Neutrophil (primary cell): Measurements from ENCODE around the gene HARS2.
"Not testable (repeated sequence)": the region's sequence is repeated elsewhere in the genome, so short reads cannot be mapped to it uniquely, and the experiment has no call there.

Experiments
- H3K27ac ChIP-seq: fragments of 200-600 bp; sonication (generic); 2 replicates; pipeline ENCODE4 v1.5.1; 2016; ENCODE audit warnings: mild to moderate bottlenecking, moderate library complexity
- H3K27me3 ChIP-seq: fragments of 200-600 bp; sonication (generic); 2 replicates; pipeline ENCODE4 v1.6.0; 2016; ENCODE audit warnings: mild to moderate bottlenecking
- H3K36me3 ChIP-seq: fragments of 200-600 bp; sonication (generic); 2 replicates; pipeline ENCODE4 v1.5.1; 2017
- H3K4me1 ChIP-seq, 2 experiments: fragments of 200-600 bp in 1 of 2; sonication (generic) in 1 of 2; 1 replicate in 1 of 2; 2 replicates in 1 of 2; pipeline versions ENCODE4 v1.5.1 to v1.6.1; 2013 to 2016; ENCODE audit warnings: low read depth in 1 of 2, low read length in 1 of 2, mild to moderate bottlenecking in 1 of 2, moderate library complexity in 1 of 2; ENCODE audit not compliant: control insufficient read depth in 1 of 2, insufficient read depth in 1 of 2
- H3K4me3 ChIP-seq, 2 experiments: fragments of 200-600 bp in 1 of 2; sonication (generic) in 1 of 2; 1 replicate in 1 of 2; 2 replicates in 1 of 2; pipeline ENCODE4 v1.5.1; 2013 to 2016; ENCODE audit warnings: low read depth in 1 of 2, low read length in 1 of 2, mild to moderate bottlenecking in 1 of 2, moderate library complexity in 1 of 2
- H3K9me3 ChIP-seq: fragments of 200-600 bp; sonication (generic); 2 replicates; pipeline ENCODE4 v1.5.1; 2016
- TF ChIP-seq, protein P1 (sequence below): fragments of 200-600 bp; sonication (generic); IDR thresholded peaks from 2 replicates; pipeline ENCODE4 v1.5.1; 2016; ENCODE audit warnings: antibody characterized with exemption

The HARS2 gene

DNA sequence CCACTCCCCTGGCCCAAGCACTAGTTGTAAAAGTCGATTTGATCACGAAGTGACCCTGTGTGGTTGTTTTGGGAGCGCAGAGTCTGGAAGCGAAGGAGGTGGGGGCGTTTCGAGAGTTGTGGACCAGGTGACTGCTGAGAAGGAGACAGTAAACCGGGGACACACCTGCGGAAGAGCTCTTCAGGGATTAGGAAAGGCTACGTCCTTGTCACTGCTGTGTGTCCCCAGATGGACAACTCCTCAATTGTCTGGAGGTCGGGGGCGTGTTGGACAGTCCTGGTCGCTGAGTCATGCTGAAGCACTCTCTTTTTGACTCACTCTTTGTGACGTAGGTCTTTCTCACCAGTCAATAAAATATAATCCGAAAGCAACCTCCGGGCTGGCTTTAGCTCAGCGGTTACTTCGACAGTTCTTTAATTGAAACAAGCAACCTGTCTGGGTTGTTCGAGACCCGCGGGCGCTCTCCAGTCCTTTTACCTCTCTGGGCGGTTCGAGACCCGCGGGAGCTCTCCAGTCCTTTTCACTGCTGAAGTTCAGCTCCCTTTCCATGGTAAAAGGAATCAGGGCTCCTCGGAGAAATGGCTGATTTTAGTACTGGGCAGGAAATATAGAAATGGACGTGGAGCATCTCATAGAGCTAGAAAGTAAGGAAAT lies 19.8 kb downstream of the HARS2 start:
- Histone ChIP-seq H3K36me3 (peaks cover 17% of the 10 kb centered on the region), H3K9me3 (no peaks in the 10 kb centered on the region), H3K27me3 (peaks cover 23% of the 10 kb centered on the region), H3K27ac (peak overlapping the region; percentile 92), H3K4me3 (peak overlapping the region; percentile 75 to 90), H3K4me1 (peaks cover 3 to 13% of the 10 kb centered on the region in 2 experiments)
- TF ChIP-seq, protein P1, sequence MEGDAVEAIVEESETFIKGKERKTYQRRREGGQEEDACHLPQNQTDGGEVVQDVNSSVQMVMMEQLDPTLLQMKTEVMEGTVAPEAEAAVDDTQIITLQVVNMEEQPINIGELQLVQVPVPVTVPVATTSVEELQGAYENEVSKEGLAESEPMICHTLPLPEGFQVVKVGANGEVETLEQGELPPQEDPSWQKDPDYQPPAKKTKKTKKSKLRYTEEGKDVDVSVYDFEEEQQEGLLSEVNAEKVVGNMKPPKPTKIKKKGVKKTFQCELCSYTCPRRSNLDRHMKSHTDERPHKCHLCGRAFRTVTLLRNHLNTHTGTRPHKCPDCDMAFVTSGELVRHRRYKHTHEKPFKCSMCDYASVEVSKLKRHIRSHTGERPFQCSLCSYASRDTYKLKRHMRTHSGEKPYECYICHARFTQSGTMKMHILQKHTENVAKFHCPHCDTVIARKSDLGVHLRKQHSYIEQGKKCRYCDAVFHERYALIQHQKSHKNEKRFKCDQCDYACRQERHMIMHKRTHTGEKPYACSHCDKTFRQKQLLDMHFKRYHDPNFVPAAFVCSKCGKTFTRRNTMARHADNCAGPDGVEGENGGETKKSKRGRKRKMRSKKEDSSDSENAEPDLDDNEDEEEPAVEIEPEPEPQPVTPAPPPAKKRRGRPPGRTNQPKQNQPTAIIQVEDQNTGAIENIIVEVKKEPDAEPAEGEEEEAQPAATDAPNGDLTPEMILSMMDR = no peak

DNA sequence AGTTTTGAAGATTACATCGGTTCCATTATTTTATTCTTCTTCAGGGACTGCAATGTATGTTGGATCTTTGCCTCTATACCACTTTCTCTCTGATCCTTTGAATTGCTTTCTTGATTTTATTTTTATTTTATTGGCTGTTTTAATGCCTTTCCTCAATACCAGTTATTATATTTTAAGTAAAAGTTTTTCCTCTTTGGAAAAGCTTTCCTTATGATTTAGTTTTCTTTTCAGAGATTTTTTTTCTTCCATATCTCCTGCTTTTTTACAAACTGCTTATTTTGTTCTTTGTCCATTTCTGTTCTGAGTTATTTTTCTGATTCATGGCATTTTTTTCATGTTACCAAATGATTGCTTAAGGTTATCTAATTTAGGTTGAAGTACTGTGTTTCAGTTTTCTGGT lies 20.5 kb downstream of the HARS2 start:
- H3K4me3 ChIP-seq = peak overlapping the region in 1 of 2 experiments; percentile 90
- H3K4me1 ChIP-seq = peaks cover 3 to 13% of the 10 kb centered on the region in 2 experiments
- H3K27me3 ChIP-seq = peaks cover 23% of the 10 kb centered on the region
- peaks cover 9% of the 10 kb centered on the region for H3K36me3 ChIP-seq
- TF ChIP-seq, protein P1 = no peak
- no peaks in the 10 kb centered on the region for H3K9me3 ChIP-seq
- H3K27ac ChIP-seq = peak overlapping the region; percentile 92

DNA sequence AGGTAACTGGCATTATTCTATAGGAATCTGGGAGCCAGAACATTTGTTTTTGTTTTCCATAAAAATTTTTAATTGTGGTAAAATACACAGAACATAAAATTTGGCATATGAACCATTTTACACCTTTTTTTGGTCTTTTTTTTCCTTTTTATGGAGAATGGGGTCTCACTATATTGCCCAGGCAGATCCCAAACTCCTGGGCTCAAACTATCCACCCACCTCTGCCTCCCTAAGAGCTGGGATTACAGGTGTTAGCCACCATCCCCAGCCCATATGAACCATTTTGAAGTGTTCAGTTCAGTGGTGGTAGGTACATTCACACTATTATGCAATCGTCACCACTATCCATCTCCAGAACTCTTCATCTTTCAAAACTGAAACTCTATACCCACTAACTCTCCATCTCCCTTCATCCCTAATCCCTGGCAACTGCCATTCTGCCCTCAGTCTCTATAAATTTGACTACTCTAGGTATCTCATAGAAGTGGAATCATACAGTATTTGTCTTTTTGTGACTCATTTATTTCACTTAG lies 22.4 kb downstream of the HARS2 start:
- Histone ChIP-seq H3K27me3 (peaks cover 23% of the 10 kb centered on the region), H3K27ac (no peak overlapping the region), H3K4me3 (no peak overlapping the region), H3K9me3 (no peaks in the 10 kb centered on the region), H3K4me1 (peaks cover 3 to 13% of the 10 kb centered on the region in 2 experiments), H3K36me3 (no peaks in the 10 kb centered on the region)
- TF ChIP-seq, protein P1 = no peak

DNA sequence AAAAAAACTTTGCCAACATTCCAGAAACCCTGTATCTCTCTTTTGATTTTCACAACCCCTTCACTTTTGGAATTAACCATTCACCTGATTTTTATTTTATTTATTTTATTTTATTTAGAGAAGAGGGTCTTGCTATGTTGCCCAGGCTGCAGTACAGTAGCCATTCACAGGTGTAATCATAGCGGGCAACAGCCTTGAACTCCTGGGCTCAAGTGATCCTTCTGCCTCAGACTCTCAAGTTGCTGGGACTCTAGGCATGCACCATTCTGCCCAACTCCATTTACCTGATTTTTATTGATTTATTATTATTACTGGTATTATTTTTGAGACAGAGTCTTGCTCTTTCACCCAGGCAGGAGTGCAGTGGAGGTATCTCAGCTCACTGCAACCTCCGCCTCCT lies 25.0 kb downstream of the HARS2 start:
- H3K9me3 ChIP-seq, H3K27ac ChIP-seq, H3K36me3 ChIP-seq, H3K4me1 ChIP-seq, H3K4me3 ChIP-seq: not testable (repeated sequence)
- peaks cover 34% of the 10 kb centered on the region for H3K27me3 ChIP-seq

DNA sequence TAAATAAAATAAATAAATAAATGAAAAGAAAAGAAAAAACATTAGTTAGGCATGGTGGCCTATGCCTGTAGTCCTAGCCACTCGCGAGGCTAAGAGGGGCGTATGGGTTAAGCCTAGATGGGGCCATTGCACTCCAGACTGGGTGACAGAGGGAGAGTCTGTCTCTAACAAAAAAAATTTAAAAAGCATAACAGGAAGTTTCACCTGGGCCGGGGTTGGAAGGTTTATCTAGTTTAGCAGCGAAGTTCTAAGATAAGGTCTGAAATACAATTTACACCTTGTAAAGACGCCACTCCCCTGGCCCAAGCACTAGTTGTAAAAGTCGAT lies 27.0 kb downstream of the HARS2 start:
- Histone ChIP-seq H3K4me1 (no peaks in the 10 kb centered on the region), H3K4me3 (no peak overlapping the region)

DNA sequence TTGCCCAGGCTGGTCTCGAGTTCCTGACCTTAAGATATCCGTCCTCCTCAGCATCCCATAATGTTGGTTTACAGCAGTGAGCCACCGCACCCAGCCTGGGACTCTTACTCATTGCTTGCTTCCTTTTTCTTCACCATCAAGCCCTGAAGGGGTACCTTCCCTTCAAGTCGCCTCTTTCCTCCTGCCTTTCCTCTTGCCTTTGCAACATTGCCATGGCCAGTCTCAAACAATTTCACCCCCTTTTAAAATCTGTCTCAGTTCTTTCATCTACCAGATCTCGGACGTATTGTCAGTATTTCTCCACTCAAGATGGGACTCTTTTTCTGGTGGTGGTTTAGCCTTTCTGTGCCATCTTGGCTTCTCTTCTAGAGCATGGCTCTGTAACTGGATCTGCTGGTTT lies 29.5 kb downstream of the HARS2 start:
- H3K36me3 ChIP-seq, H3K4me1 ChIP-seq, H3K9me3 ChIP-seq, H3K27ac ChIP-seq, H3K4me3 ChIP-seq: not testable (repeated sequence)
- H3K27me3 ChIP-seq = peaks cover 53% of the 10 kb centered on the region

More for the DNA sequence above, 27.0 kb downstream of the HARS2 start:
- TF ChIP-seq, protein P1 = no peak
- no peaks in the 10 kb centered on the region for H3K9me3 ChIP-seq
- no peak overlapping the region for H3K27ac ChIP-seq
- H3K36me3 ChIP-seq = no peaks in the 10 kb centered on the region
- peaks cover 35% of the 10 kb centered on the region for H3K27me3 ChIP-seq

DNA sequence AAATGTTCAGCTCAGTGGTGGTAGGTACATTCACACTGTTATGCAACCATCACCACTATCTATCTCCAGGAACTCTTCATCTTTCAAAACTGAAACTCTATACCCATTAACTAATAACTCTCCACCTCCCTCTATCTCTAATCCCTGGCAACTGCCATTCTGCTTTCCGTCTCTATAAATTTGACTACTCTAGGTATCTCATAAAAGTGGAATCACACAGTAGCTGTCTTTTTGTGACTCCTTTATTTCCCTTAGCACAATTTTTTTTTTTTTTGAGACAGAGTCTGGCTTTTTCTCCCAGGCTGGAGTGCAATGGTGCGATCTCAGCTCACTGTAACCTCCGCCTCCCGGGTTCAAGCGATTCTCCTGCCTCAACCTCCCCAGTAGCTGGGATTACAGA lies 30.1 kb downstream of the HARS2 start:
- not testable (repeated sequence) for H3K36me3 ChIP-seq, H3K4me3 ChIP-seq, H3K27ac ChIP-seq, H3K9me3 ChIP-seq, H3K4me1 ChIP-seq
- peaks cover 59% of the 10 kb centered on the region for H3K27me3 ChIP-seq
